GM19455 (cell line): ENCODE data around the gene LIN9.
"Not testable (repeated sequence)": the region's sequence is repeated elsewhere in the genome, so short reads cannot be mapped to it uniquely, and the experiment has no call there.

Experiments
- ATAC-seq: cut with Tn5 transposase; IDR thresholded peaks from one replicate; pipeline ENCODE4 v1.9.1; 2021; ENCODE audit not compliant: unreplicated experiment

LIN9 gene, protein sequence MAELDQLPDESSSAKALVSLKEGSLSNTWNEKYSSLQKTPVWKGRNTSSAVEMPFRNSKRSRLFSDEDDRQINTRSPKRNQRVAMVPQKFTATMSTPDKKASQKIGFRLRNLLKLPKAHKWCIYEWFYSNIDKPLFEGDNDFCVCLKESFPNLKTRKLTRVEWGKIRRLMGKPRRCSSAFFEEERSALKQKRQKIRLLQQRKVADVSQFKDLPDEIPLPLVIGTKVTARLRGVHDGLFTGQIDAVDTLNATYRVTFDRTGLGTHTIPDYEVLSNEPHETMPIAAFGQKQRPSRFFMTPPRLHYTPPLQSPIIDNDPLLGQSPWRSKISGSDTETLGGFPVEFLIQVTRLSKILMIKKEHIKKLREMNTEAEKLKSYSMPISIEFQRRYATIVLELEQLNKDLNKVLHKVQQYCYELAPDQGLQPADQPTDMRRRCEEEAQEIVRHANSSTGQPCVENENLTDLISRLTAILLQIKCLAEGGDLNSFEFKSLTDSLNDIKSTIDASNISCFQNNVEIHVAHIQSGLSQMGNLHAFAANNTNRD

DNA sequence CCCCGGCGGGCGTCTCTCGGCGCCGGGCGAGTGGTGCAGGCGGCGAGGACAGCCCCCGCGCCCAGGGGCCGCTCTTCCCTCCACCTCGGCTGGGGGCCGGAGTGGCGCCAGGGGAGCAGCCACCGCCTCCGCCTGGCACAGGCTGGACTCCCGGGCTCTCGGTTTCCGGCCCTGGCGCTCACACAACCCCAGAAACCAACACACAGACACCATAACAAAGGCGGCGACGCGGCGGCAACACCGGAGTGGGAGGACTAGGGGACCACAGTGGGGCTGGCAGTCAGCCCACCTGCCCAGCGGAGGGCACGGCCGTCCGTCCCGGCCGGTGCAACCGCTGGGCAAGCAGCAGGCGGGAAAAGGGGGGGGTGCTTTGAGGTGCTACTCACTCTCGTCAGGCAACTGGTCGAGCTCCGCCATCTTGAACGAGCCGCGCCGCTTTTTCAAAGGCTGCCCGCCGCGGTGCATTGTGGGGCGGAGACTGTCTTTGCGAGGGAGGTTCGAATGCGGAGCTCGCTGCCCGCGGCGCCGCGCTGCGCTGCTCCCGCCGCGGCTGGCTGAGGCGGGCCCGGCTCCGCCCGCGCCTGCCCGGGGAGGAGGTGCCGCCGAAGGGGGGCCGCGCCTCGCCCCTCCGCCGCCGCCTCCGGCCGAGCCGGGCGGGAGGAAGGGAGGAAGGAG lies at the start of gene LIN9:
Gene LIN9, minus strand, starts transcription at position 442 of the 675 bp plus-strand sequence. Its CDS starts 25 bp downstream, at position 417.
- ATAC-seq: peak; percentile 74

DNA sequence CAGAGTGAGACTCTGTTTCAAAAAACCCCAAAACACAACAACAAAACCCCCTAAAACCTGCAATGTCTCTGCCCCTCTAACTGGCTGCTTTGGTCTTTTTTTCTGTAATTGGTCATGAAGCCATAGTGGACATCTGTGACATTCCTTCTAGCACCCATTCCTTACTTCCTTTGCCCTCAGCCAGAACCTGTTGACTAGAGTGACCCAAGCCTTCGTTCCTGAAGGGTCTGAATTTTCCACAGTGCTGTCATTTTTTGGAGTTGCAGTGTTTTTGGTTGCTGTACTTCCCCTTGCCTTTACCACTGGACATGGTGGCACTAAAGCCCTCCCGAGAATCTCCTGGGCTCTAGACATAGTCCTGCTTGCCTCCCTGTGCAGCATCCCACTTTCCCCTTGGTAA lies 48.5 kb upstream of the LIN9 start:
- ATAC-seq: no peak

DNA sequence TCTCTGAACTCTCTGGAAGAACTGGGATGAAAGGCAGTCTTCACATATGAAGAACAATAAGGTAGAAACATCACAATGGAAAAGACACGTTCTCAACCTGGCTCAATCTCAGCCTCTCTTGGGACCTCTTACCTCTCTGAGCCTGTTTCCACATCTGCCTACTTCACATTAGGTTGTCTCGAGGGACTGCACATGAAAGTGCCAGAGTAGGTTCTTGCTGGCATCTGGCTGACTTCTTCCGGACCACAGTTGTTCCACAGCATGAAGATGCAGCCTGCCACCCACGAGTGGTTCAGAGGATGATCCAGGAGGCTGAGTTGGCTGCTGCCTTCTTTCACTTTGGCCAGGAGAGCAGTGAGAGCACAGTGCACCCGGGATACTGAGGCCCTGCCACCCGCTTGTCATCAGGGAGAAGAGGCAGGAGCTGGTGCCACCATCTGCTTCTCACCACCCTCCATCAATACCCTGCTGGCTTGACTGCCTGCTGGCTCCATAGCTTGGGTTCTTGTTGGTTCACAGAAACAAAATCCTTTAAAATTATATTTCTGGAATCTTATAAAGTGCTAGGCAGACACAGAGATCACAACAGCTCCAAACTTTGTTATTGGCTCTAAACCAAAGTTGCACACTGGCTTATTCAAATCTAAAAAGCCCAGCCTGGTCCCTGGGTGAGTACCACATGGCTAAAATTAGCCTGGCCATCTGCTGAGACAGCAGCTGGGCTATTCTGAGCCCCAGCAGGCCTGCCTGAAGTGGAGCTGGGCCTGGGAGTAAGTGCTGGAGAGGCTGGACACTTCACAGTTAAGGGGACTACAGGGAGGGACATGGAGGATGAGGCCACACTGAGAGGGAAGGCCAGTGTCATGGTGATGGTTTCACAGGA lies 46.9 kb upstream of the LIN9 start:
- ATAC-seq: no peak

DNA sequence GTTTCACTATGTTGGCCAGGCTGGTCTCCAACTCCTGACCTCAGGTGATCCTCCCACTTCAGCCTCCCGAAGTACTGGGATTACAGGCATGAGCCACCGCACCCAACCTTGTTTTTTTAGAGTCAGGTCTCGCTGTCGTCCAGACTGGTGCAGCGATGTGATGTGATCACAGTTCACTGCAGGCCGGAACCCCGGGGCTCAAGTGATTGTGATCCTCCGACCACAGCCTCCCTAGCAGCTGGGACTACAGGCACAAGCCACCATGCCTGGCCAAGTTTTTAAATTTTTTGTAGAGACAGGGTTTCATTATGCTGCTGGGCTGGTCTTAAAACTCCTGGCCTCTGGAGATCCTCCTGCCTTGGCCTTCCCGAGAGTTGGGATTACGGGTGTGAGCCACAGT lies 46.1 kb upstream of the LIN9 start:
- ATAC-seq: no peak

DNA sequence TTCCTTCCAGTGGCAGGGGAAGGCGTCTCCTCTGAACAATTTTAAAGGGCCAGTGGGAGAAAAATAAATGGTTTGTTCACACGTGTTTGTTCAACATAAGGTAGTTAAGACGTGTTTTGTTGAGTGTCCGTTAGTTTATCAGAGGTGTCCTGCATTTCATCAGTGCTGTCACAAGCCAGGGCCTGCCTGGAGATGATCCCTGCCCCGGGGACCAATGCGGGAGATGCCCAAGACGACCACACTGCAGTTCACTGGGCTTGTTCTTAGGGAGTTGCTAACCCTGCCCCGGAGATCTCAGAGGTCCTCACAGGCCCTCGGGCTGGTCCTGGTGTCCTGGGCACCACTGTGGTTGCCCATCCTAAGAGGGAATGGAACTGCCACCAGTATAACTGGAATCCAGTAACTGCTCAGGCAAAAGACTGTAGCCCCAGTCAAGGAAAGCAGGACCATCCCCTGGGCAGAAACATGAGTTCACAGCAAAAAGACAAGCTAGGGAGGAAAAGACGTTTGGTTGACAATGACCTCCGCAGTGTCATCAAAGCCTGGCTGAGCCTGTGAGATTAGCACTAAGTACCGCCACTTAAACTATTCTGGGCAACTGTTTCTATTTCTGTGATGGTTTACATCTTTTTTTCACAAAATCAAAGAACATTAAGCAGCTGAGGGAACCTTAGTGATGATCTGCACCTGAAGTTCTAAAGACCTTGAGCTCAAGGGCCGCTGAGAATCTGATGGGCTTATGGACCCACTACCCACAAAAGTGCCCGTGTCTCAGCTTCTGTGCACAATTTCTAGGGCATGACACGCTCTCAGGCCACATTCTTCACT lies 44.9 kb upstream of the LIN9 start:
- no peak for ATAC-seq

DNA sequence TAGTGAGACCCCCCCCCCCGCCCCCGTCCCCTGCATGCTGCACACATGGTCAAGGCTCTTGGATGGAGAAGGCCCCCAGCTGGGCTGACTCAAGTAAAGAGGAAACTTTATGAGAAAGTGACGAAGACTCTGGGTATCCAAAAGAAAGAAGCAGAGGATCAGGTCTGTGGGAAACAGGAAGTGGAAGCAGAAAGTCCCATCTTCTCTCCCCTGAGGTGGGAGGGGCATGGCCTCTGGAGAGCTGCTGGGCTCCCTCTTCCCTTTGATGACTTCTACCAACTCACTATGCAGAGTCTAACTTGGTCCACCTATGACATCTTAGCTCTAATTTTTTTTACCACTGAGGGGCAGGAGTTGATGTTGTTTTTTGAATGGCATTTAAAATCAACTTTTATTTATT lies 42.7 kb upstream of the LIN9 start:
- no peak for ATAC-seq

DNA sequence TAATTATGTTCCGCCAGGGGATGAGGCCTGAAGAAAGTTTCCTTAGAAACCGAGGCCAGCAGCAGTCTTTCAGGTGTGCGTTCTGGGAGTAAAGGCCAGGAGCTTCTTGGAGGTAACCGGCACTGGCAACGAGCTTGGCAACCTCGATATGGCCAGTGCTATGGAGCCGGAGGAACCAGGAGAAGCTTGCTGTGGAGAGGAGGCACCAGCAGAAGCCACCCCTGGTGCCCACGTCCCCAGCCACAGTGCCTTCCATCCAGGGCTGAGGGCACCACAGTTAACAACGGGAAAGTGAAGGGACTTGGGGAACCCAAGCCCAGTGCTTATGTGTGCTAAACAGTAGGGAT lies 41.5 kb upstream of the LIN9 start:
- no peak for ATAC-seq

DNA sequence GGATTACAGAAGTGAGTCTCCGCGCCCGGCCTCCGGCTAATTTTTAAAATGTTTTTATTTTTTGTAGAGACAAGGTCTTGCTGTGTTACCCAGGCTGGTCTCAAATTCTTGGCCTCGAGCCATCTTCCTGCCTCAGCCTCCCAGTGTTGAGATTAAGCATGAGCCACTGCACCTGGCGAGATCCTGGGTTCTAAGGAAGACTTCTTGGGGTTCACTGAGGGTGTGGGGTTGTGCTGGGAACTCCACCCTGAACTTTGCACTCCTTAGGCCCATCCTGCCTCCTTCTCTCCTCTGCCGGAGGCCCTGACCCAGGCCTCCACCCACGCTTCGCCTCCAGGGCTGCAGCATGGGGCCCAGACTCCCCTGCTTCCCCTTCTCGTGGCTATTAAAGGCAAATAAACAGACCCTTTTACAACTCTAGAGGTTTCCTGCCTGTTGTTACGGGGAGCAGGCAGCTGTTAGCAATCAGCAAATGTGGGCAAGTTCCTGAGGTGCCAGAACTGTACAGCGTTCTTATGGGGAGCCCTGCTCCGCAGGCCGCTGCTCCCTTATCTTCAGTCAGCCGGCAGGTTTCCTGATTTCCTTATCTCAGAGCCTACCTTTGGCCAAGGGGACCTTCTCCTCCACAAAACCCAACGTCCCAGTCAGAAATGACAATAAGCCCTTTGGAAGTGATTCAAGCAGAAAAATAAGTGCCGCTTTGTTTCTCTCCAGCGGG lies 41.0 kb upstream of the LIN9 start:
- ATAC-seq: no peak

DNA sequence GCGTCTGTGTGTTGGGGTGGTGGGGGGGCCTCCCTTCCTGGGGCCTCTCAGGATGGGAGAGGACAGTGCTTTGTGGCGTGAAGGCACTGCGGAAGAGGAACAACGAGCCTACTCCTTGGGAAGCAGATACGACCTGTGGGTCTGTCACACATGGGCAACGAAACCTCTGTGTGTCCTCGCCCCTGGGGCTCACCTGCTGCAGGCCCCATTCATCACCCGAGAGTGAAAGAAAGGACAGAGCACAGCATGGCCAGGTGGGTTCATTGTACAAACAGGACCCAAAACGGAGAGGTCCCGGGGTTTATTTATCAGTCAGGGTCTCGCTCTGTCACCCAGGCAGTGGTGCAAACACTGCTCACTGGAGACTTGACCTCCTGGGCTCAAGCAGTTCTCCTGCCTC lies 40.1 kb upstream of the LIN9 start:
- ATAC-seq: no peak

DNA sequence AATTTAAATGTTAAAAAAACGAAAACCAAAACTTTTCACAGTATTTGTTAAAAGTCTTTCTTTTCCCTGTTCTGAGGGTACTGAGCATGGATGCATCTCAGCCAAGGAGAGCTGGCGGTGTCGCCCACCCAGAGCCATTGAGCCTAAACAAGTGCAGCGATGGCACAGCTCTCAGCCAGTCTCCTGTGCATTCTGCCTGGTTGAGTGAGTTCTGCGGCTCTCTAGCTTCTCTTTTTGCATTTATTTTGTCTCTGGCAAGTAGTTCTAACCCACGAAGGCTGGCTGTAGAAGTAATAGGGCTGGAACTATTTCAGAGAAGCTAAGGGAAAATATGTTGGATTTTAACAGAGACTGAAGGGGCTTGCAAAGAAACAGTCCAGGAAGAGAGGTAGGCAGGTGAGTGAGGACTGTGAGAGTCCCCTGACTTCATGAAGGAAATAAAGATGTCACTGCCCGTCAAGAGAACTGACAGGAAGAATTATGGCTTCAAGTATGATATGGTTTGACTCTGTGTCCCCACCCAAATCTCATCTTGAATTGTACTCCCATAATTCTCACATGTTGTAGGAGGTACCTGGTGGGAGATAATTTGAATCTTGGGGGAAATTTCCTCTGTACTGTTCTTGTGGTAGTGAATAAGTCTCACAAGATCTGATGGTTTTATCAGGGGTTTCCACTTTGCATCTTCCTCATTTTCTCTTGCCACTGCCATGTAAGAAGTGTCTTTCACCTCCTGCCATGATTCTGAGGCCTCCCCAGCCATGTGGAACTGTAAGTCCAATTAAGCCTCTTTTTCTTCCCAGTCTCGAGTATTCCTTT lies 35.7 kb upstream of the LIN9 start:
- no peak for ATAC-seq

DNA sequence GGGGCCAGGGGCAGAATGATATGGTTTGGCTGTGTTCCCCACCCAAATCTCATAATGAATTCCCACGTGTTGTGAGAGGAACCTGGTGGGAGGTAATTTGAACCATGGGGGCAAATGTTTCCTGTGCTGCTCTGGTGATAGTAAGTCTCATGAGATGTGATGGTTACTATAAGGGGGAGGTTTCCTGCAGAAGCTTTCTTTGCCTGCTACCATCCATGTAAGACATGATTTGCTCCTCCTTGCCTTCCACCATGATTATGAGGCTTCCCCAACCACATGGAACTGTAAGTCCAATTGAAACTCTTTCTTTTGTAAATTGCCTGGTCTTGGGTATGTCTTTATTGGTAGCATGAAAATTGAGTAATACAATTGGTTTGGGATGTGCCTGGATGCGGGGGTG lies 33.7 kb upstream of the LIN9 start:
- ATAC-seq: no peak

DNA sequence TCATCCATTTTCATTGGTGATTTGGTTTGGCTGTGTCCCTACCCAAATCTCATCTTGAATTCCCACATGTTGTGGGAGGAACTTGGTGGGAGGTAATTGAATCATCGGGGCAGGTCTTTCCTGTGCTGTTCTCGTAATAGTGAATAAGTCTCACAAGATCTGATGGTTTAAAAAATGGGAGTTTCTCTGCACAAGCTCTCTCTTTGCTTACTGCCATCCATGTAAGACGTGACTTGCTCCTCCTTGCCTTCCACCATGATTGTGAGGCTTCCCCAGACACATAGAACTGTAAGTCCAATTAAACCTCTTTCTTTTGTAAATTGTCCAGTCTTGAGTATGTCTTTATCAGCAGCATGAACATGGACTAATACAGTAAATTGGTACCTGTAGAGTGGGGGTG lies 31.1 kb upstream of the LIN9 start:
- ATAC-seq: not testable (repeated sequence)

DNA sequence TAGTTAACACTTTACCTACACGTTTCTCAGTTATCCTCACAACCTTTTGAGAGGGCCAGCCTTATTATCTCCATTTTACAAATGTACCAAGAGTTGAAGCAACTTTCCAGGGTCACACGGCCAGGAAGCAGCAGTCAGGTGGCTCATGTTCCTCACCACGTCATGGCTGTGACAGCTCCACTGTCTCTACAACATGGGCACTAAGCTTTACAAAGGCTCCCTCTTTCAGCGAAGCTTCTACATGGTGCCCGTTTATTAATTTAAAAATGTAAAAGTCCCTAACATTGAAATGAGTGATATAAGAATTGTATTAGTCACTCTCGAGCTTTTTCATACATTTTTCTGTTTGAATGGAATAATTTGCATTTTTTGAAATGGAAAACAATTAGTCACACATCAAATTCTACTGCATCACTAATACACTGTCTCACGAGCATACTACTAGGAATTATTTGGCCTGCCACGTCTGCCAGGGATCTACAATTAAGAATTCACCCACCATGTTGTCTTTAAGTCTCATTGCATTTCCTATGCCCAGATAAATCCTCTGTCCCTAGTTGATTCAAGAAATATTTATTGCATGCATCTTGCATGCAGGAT lies 28.4 kb upstream of the LIN9 start:
- no peak for ATAC-seq

DNA sequence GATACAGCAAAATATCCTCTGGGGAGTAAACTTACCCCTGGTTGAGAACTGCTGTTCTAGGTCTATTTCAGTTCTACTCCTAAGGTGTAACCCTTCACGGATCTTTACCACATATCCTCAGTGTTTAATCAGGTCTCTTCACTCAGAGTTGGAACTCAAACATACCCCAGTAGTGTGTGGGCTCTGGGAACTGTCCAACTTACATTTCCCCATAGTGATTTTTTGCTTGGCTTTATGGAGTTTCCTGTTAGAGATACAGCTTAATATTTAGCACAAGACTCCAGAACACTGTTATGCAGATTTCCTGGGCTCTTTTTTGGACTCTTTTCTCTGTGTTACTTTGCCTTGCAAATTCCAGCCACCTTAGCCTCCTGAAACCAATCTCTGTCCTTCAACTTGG lies 26.7 kb upstream of the LIN9 start:
- no peak for ATAC-seq

DNA sequence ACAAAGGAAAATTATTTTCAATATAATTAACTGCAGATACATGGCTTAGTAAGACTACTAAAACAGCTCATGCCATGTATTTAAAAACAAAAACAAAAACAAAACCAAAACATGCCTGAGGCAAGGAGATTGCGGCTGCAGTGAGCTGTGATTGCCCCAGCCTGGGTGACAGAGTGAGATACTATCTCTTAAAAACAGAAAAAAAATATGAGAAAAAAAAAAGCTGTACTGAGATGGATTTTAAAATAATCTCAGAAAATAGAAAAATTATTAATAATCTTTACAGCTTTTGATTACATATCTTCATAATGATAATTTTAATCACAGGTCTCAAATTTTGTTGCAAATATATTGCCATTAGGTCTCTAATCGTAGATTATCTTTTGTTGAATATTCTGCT lies 24.0 kb upstream of the LIN9 start:
- no peak for ATAC-seq

DNA sequence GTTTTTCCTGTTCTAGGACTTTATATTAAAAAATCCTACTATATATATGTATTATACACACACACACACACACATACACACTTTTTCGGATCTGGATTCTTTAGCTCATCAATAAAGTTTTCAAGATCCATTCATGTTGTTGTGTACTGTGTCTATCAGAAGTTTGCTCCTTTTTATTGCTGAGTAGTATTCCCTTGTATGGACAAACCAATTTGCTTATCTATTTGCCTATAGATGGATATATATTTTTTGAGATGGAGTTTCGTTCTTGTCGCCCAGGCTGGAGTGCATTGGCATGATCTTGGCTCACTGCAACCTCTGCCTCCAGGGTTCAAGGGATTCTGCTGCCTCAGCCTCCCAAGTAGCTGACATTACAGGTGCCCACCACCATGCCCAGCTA lies 20.3 kb upstream of the LIN9 start:
- ATAC-seq: no peak

DNA sequence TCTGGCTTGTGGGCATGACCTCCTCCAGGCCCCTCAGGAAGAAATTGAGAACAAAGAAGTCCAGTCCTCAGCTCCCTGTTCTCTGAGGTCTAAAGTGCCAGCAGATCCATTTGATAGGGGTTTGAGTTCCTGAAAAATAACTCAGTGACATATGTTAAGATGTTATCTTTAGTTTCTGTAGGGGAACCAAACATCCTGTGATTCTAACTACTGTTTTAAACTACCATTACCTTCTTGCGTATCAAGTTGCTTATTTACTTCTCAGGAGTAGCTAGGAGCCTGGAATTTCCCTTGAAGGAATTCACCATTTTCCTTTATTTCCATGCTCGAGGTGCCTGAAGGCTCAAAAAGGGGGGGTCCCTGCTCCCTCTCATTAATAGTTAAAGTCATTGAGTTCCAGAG lies 18.8 kb upstream of the LIN9 start:
- no peak for ATAC-seq

DNA sequence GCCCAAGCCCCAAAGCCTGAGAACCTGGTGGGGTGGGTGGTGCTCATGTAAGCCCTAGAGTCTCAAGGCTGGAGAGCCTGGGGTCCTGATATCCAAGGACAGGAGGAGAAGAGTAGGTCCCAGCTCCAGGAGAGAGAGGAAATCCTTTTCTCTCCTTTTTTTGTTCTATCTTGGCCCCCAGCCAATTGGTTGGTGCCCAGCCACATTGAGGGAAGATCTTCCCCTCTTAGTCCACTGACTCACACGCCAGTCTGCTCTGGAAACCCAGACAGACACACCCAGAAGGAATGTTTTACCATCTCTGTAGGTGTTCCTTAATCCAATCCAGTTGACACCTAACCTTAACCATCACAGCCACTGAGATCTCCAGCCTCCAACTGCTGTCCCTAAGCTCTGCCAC lies 16.2 kb upstream of the LIN9 start:
- no peak for ATAC-seq

DNA sequence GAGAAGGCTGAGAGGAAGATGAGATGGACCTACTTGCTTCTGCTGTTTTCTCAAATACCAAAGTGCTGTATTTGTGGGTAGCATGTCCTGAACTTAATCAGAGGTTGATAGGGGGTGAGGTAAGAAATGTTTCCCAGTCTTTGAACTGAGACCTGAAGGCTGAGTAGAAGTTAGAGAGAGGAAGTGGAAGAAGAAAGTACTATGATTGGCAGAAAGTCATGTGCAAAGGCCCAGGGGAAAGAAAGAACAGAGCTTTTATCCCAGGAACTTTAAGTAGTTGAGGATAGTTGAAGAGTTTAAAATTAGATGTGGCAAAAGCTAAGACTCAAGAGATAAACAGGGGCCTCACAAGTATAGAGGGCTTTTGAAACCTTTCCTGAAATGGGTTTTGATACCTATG lies 15.5 kb upstream of the LIN9 start:
- no peak for ATAC-seq
